ENCODE measurements around the gene OR6J1.
"Not testable (repeated sequence)": the region's sequence is repeated elsewhere in the genome, so short reads cannot be mapped to it uniquely, and the experiment has no call there.

Gene OR6J1

GRCh38 chr14:22651586-22651985 lies 7.4 kb upstream of the OR6J1 start:
- DNase-seq, result no peak

GRCh38 chr14:22650960-22651521 lies 6.9 kb upstream of the OR6J1 start:
- DNase-seq, result no peak

GRCh38 chr14:22650046-22650739 lies 6.0 kb upstream of the OR6J1 start:
- DNase-seq, result no peak

GRCh38 chr14:22648506-22648905 lies 4.4 kb upstream of the OR6J1 start:
- DNase-seq, result no peak

- no peak for DNase-seq
Measured at GRCh38 chr14:22646570-22647254, 2.6 kb upstream of the OR6J1 start.

GRCh38 chr14:22641846-22642245 lies 2.3 kb downstream of the OR6J1 start:
- no peak for DNase-seq

GRCh38 chr14:22640192-22640591 lies 4.0 kb downstream of the OR6J1 start:
- DNase-seq, result no peak

GRCh38 chr14:22635980-22636379 lies 8.2 kb downstream of the OR6J1 start:
- DNase-seq, result not testable (repeated sequence)

GRCh38 chr14:22634233-22634900 lies 9.8 kb downstream of the OR6J1 start:
- DNase-seq, result no peak

- no peak for DNase-seq
Measured at GRCh38 chr14:22630486-22630885, 13.7 kb downstream of the OR6J1 start.

- no peak for DNase-seq
Measured at GRCh38 chr14:22630066-22630465, 14.1 kb downstream of the OR6J1 start.

GRCh38 chr14:22629361-22629760 lies 14.8 kb downstream of the OR6J1 start:
- no peak for DNase-seq

GRCh38 chr14:22627506-22628263 lies 16.5 kb downstream of the OR6J1 start:
- DNase-seq, result no peak

GRCh38 chr14:22626590-22626989 lies 17.6 kb downstream of the OR6J1 start:
- DNase-seq, result no peak

- no peak for DNase-seq
Measured at GRCh38 chr14:22623047-22623446, 21.1 kb downstream of the OR6J1 start.

- DNase-seq, result no peak
Measured at GRCh38 chr14:22622255-22622654, 21.9 kb downstream of the OR6J1 start.

GRCh38 chr14:22615765-22616164 lies 28.4 kb downstream of the OR6J1 start:
- not testable (repeated sequence) for DNase-seq

- no peak for DNase-seq
Measured at GRCh38 chr14:22614240-22614799, 29.8 kb downstream of the OR6J1 start.

GRCh38 chr14:22613736-22614239 lies 30.4 kb downstream of the OR6J1 start:
- no peak for DNase-seq

GRCh38 chr14:22613106-22613695 lies 31.0 kb downstream of the OR6J1 start:
- no peak for DNase-seq
